Measurements from ENCODE around the gene GIMAP1.
A peak's percentile ranks its signal among the peaks of the same experiment; 100 is the strongest.
"Not testable (repeated sequence)": the region's sequence is repeated elsewhere in the genome, so short reads cannot be mapped to it uniquely, and the experiment has no call there.

GIMAP1 gene

GRCh38 chr7:150716368-150716767 lies at the start of gene GIMAP1:
Gene GIMAP1 (plus strand): TSS chr7:150716613. CDS start chr7:150719048, 2,435 bp downstream.
- DNase-seq: peak; percentile 75

- DNase-seq: peak; percentile 85
Measured at GRCh38 chr7:150668472-150668911, 47.9 kb upstream of the GIMAP1 start.

GRCh38 chr7:150668977-150669376 lies 47.4 kb upstream of the GIMAP1 start:
- no peak for DNase-seq

- DNase-seq: not testable (repeated sequence)
Measured at GRCh38 chr7:150671798-150672585, 44.4 kb upstream of the GIMAP1 start.

- DNase-seq: no peak
Measured at GRCh38 chr7:150675714-150676113, 40.7 kb upstream of the GIMAP1 start.

- peak; percentile 23 for DNase-seq
Measured at GRCh38 chr7:150676276-150676675, 40.1 kb upstream of the GIMAP1 start.

- peak; percentile 79 for DNase-seq
Measured at GRCh38 chr7:150676854-150677253, 39.6 kb upstream of the GIMAP1 start.

- peak; percentile 43 for DNase-seq
Measured at GRCh38 chr7:150678601-150679000, 37.8 kb upstream of the GIMAP1 start.

- DNase-seq: not testable (repeated sequence)
Measured at GRCh38 chr7:150680364-150680763, 36.0 kb upstream of the GIMAP1 start.

- DNase-seq: peak; percentile 74
Measured at GRCh38 chr7:150685219-150686029, 31.0 kb upstream of the GIMAP1 start, which contains the start of gene GIMAP2. Gene GIMAP2 (plus strand): TSS chr7:150685706. CDS start chr7:150687060, 1,354 bp downstream.

GRCh38 chr7:150686030-150686631 lies 30.3 kb upstream of the GIMAP1 start:
- DNase-seq: peak; percentile 39

- DNase-seq: no peak
Measured at GRCh38 chr7:150688630-150689029, 27.8 kb upstream of the GIMAP1 start.

- no peak for DNase-seq
Measured at GRCh38 chr7:150695654-150696053, 20.8 kb upstream of the GIMAP1 start.

GRCh38 chr7:150703209-150703608 lies 13.2 kb upstream of the GIMAP1 start:
- no peak for DNase-seq

- DNase-seq: peak; percentile 36
Measured at GRCh38 chr7:150715293-150715692, 1.1 kb upstream of the GIMAP1 start.

GRCh38 chr7:150715738-150716137 lies 675 bp upstream of the GIMAP1 start:
- DNase-seq: no peak

GRCh38 chr7:150716939-150717338 lies 526 bp downstream of the GIMAP1 start:
- no peak for DNase-seq

GRCh38 chr7:150717814-150718420 lies 1.5 kb downstream of the GIMAP1 start:
- DNase-seq: no peak

- DNase-seq: no peak
Measured at GRCh38 chr7:150719436-150719835, 3.0 kb downstream of the GIMAP1 start.

GRCh38 chr7:150719960-150720891 lies 3.8 kb downstream of the GIMAP1 start:
- DNase-seq: no peak

- DNase-seq: no peak
Measured at GRCh38 chr7:150721970-150722373, 5.6 kb downstream of the GIMAP1 start.
